HTERT RPE-1 (cell line): ENCODE results near the gene FIBP.

ENCODE experiments used
- in situ Hi-C: fragments of 300-500 bp; cut with MboI; formaldehyde crosslinking; loops from 4 replicates; pipeline ENCODE4 v1.14.3; 2020; ENCODE audit warnings: low sequenced_read_pairs

Gene FIBP

DNA sequence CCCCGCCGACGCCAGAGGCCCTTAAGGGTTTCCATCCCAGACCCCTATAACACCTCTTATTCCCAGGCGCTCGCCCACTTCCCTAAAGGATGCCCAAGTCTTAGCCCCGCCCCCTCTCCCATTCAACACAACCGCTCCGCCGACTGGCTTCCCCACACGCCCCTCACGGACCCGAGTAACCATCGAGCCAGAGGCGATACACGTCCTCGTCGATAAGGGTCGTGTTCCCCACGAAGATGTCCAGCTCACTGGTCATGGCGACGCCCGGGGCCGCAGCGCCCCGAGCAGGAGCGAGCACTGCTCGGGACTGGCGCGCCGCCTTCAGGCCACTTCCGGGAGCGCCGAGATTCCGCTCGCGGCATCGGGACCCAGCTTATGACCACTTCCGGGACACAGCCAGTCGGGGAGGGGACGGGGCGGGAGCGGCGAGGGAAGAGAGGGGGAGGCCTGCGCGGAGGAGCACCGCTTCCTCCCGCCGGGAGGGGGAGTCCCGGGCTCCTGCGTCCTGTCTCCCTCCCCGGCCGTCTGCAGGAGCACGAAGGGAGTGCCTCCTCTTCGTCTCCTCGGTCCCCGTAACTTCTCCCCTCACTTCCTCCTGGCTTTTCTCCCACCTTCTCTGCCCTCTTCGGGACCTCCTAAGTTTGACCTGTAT lies at the start of gene FIBP:
TSS of gene FIBP (minus strand) at position 309 of the 652 bp plus-strand sequence. CDS start at position 256, 53 bp downstream.
- in situ Hi-C loops: no loop called here

DNA sequence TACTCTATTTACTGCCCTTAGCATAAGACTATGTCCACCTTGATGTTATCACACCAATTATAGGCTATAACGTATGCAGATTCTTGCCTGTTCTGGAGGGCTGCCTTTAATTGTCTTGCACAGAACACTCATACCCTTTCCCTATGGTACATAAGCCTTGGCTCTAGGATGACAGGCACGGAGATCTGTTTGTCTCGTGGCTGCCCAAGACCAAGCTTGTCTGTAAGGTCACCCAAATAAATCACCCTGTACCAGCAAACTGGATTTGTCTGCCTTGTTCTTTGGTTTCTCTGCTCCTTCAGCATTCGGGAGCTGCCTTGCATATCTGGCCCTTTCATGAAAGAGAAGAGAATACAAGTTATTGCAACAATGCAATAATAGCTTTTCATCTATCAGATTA lies 49.5 kb upstream of the FIBP start:
- in situ Hi-C loops: no loop called here

DNA sequence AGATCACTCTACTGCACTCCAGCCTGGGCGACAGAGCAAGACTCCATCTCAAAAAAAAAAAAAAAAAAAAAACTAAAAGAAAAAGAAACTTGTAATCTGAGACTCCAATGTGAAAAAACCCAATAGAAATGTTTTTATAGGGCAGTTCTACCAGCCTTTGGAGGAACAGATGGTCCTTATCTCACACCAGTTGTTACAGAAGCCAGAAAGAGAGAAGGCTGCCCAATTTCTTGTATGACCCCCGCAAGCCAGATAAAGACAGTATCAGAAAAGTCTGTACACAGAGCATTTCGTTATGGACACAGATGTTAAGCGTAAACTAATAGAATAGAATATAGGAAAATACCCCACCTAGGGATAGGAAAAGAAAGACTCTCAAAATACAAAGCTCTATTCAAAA lies 45.7 kb upstream of the FIBP start:
- in situ Hi-C loops: no loop called here

DNA sequence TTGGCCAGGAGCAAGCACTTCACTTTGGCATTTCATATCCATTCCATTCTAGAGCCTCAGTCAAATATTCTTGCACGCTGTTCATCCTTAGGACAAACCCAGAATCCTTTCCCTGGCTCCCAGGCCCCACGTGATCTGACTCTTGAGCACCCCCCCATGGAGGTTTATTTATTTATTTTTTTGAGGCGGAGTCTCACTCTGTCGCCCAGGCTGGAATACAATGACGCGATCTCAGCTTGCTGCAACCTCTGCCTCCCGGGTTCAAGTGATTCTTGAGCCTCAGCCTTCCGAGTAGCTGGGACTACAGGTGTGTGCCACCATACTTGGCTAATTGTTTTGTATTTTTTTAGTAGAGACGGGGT lies 44.3 kb upstream of the FIBP start:
- in situ Hi-C loops: no loop called here

DNA sequence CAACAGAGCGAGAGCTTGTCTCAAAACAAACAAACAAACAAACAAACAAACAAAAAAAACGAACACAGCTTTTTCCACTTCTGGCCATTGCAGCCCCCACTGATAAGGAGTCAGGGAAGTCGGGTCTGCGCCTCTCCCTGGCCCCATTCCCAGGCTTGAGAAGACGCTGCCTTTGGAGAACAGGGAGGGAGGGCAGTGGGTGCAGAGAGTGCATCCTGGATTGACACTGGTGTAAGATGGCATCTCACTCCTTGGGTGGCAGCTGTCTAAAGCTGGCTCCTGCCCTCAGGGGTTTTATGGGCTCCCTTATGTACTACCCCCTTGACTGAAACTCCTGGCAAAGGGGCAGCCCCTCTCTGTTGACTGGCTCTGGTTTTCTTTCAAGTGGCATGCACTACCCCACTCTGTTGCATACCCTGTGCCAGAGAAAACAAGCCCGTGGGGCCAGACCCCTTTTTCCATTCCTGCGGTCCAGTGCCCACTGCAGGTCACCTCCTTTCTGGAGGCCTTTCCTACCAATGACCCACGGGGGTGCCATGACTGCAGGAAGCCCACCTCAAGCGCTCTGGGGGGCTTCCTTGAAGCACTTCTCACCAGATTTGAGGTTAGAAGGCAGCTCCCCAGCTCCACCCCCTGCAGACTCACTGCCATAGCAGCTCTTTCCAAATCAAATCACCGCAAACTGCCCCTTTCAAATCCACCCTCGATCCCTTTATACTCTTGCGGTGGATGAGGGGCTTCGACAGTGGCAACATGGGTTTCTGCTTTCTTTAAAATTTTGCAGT lies 43.7 kb upstream of the FIBP start:
- in situ Hi-C loops: no loop called here

DNA sequence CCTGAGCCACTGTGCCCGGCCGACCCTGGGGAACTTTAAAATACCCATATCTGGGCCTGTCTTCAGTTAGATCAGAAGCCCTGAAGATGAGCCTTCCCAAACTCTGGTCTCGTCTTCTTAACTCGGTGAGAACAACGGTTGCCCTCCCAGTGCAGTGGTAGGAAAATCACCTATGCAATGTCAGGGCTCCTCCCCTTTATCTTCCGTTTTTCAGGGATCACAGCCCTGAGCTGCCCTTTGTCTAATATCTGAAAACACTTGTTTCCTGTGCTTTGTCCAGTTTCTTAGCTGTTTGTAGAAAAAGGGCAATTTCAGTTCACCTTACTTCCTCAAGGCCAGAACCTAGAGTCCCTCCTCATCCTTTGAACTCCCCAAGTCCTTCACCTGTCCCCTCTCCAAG lies 40.4 kb upstream of the FIBP start:
- in situ Hi-C loops: no loop called here

DNA sequence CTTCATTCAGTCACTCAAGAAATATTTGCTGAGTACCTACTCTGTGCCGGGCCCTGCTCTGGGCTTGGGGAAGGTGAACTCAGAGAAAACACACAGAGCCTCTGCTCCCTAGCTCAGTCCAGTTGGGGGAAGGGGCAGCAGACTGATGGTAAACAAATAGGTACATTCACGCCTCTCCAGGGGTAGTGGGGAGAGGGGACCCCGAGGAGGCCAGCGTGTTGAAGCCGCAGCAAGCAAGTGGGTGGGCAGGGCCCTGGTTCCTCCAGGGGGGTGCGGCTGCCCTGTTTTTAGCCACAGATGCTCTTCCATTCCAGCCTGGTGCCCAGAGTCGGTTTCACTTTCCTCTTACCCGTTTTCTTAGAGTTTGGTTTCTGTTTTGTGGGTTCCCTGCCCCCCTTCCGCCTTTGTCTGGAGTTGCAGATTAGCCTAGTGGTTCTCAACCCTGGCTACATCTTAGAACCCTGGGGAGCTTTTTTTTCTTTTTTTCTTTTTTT lies 39.7 kb upstream of the FIBP start:
- in situ Hi-C loops: no loop called here

DNA sequence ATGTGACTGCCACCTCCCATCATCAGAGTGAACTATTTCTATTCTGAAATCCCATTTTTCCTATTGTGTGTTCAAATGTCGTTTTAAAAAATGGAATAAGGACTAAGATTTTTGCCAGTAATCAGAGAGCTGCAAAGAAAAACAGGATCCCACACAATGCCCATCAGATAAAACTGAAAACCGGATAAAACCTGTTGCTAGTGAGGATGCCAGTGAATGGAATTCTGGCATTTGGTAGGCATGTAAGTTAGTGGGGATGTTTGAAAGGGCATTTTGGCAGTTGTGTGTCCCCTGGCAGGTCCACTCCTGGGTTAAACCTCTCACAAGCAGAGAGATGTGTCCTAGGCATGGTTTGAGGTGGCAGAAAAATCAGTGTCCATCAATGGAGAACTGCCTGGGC lies 37.1 kb upstream of the FIBP start:
- in situ Hi-C loops: no loop called here

DNA sequence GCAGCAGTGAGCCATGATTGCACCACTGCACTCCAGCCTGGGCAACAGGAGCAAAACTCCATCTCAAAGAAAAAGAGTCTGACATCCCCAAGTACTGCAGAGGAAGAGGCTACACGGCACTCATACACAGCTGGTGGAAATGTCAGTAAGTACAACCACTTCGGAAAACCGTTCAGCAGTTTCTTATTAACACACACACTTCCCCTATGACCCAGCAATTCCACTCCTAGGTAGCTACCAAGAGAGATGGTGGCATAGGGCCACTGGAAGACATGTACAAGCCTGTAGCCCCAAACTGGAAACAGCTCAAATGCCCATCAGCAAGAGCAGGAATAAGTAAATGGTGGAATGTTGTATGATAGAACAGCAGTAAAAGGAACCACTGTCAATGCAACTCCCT lies 34.3 kb upstream of the FIBP start:
- in situ Hi-C loops: no loop called here

DNA sequence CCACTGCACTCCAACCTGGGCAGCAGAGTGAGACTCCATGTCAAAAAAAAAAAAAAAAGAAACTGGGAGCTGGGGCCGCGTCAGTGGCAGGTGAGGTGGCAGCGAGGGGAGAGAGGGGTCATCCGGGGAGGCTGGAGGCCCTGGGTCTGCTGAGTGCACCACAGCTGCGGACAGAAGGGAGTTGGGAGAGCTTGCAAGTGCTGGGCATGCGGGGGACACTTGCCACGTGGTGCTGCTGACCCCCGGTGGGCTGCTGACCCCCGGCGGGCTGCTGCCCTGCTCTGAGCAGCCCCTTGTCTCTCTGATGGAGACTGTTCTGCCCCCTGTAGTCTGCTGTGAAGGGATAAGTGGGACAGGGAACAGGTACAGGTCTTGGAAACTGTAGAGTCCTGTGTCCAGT lies 33.6 kb upstream of the FIBP start:
- in situ Hi-C loops: no loop called here

DNA sequence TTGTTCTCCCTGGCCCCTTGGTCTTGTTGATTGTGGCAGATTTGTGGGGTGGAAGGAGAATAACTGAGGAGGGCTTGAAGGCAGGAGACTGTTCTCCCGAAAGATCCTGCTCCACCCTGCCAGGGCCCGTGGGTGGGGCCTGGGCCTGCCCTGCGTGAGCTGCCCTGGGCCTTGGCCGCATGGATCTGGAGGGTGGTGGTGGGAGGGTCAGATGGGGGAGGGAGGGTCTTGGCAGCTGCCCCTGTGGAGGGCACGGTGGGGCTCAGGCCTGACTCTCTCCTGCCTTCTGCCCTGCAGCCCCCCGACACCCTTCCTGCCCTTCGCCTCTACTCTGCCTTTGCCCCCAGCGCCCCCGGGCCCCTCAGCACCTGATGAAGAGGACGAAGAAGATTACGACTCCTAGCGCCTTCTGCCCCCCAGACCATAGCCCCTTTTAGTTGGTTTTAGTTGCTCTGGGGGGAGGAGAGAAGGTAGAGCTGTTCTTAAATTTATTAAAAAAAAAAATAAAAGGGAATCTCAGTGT lies 32.8 kb upstream of the FIBP start:
- in situ Hi-C loops: no loop called here

DNA sequence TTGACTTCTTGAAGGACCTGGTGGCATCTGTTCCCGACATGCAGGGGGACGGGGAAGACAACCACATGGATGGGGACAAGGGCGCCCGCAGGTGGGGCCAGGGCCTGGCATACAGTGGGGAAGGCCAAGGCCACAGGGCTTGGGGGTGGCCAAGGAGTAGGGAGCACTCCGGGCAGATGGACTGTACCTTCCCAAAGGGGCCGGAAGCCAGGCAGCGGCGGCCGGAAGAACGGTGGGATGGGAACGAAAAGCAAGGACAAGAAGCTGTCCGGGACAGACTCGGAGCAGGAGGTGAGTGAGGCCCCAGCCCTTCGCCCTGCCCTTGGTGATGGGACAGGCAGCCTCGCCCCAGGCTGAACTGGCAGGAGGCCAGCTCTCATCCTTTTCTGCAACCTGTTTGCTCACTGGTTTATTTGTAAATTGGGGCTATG lies 32.1 kb upstream of the FIBP start:
- in situ Hi-C loops: no loop called here

DNA sequence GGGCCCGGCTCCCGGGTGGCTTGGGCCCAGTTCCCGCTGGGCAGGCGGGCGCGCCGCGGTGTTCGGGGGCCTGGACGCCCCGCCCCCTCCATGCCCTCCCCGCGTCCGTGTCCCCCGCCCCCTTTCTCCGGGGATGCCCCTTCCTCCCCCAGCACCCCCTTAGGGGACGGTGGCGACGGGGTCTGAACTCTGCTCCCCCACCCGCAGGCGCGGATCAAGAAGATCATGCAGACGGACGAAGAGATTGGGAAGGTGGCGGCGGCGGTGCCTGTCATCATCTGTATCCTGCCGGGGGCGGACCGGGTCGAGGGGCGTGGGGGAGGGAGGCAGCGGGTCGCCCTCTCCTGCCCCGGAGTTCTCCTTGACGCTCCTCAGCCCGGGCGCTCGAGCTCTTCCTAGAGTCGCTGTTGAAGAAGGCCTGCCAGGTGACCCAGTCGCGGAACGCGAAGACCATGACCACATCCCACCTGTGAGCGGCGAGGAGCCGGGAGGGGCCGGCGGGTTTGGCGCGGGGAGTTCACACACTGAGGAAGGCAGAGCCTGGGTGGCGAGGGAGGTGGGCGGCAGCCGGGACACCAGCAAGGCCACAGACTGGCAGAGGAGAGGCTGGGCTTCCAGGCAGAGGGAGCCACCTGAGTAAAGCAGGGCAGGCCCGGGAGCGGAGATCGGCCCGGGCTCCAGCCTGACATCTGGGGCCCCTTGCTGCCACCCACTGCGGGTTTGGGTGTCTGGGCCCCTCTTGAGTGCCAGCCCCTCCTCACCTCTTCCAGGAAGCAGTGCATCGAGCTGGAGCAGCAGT lies 31.5 kb upstream of the FIBP start:
- in situ Hi-C loops: no loop called here

DNA sequence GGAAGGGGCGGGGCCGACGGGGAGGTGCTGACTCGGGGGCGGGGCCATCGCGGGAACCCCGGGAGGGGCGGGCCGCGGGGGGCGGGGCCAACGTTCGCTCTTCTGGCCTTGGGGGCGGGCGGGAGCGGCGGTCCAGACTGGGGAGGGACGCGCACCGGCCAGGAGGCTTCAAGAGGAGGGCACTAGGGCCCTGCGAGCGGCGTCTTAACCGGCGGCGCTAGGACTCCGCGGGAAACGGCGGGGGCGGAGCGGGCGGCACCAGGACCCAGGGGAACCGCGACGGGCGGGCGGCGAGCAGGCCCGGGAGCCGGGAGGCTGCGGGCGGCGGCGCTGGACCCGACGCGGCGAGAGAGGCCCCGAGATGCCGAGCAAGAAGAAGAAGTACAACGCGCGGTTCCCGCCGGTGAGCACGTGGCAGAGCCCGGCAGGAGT lies 30.9 kb upstream of the FIBP start, which contains the start of gene DRAP1:
TSS of gene DRAP1 (plus strand) at position 286 of the 432 bp plus-strand sequence. CDS start at position 362, 76 bp downstream.
- in situ Hi-C loops: no loop called here

DNA sequence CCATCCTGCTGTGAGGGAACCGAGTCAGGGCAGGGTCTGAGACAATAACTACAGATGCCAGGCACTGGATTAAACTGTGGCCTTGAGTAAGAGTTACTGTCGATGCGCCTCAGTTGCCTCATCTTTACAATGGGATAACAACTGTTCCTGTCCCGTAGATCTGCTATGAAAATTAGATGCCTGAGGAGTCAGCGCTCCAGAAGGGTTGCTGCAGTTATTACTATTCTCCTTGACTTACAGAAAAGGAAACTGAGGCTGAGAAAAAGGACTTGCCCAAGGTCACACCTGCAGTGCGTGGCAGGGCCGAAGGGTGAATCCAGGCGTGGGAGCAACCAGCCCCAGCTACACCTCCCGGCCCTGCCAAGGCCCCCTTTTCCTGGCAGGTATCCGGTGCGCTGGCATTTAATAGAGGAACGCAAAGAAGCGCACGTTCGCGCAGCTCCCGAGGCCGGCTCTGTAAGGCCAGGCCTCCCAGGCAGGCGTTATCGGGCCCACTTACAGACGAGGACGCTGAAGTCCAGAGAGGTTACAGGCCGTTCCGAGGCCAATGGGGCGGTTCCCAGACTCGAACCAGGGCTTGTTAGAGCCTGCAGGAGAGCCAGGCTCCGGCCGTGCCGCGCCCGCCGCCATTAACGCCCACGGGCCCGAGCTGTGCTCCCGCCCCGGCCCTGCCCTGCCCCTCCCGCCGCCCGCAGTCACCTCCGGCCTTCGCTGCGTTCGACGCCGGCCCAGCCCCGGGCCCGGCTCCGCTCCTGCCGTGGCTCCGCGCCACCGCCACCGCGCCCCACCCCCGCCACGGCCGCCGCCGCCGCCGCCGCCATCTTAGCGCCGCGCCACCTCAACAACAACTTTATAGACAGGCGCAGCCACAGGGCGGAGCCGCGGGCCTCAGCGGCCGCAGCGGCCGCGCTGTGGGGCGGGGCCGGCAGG lies 30.2 kb upstream of the FIBP start, which contains the start of gene C11orf68:
TSS of gene C11orf68 (minus strand) at position 852 of the 930 bp plus-strand sequence. CDS start at position 821, 31 bp downstream.
- in situ Hi-C loops: no loop called here

DNA sequence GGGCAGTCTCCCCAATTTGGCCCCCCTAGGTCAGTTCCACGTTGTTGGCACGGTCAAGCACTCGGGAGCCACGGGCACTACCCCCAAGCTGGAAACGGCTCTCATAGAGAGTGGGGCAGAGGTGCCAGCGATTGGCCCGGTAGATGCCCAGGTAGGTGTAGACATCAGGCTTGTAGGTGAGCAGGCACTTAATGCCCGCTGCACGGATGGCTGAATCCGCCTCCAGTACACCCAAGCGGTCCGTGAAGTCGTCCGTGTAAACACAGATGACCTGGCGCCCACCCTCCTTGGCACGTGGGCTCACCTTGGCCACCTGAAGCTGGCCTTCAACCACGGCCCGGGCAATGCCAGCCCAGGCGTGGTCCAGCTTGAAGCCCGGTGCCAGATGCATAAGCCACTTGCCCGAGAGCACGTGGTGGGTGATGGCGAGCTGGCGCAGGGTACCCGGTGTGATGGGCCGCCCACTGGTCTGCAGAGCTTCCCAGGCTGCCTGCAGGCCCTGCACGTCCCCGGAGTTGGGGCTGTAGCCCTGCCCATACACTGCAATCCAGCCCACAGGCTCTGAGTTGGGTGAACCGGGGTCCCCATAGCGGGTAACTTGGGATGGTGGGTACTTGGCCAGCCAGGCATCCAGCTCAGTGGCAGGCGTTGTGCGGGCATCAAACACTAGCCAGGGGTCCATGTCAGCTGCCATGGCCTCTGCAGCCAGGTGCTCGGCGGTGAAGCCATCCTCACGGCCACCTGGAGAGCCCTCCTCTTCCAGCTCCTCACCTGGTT lies 29.4 kb upstream of the FIBP start:
- in situ Hi-C loops: no loop called here

DNA sequence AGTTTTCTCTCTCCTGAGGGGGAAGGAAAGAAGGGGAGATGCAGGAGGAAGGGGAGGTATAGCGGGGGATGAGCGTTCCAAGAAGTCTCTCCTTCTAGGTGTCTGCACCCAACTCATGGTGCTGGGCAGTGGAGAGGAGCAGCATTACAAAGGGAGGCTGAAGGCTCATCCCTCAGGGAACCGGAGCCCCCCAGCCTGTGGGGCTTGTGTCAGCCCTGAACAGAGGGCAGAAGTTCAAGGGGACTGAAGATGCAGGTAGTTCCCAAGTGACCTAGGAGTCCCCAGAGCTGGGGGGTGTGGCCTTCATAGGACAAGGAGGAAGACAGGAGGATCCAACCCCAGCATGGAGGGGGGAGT lies 28.8 kb upstream of the FIBP start:
- in situ Hi-C loops: no loop called here

DNA sequence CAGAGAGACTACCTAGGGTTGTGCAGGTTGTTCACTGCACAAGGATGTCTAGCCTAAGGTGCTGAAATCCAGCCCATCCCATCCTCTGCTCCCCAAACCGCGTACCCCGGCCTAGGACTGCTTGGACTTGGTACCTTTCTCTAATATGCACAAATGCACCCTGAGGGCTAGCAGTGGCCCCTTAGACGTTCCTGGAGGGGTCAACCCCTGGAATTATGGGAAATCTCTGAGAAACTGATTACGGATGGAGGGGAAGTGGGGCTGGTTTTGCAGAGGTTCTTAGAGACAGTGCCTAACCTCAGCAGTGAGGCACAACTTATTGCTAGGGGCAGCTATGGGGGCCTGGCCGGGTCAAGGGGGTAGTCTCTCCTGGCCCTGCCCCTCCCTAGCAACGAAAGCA lies 28.1 kb upstream of the FIBP start:
- in situ Hi-C loops: no loop called here

DNA sequence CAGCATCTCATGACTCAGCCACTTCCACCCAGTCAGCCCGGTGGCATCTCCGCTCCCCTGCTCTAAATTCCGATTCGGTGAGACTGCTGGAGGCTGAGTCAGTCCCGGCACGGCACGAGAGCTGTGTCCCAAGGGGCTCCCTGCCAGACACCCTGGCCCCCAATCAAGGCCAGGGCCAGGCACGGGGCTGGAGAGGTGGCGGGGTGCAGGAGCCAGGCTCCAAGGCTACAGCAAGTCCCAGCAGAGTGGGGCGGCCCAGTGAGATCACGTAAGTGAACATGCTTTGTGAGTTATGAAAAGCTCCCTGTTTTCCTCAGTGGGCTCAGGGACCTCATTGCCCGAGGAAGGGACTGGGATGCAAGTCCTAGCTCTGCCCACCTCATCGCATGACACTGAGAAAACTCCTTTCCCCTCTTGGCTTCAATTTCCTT lies 27.6 kb upstream of the FIBP start:
- in situ Hi-C loops: no loop called here
